ENCODE data around the gene A4GALT. TPM values are rescaled to one million over a fixed set of nuclear protein-coding genes. Genes with fewer than 3 reads are reported as not detected.
"Not testable (repeated sequence)": the region's sequence is repeated elsewhere in the genome, so short reads cannot be mapped to it uniquely, and the experiment has no call there.

A4GALT gene
- total and polyA plus RNA-seq, 2 of the 13 experiments (the other 11 are each of a cell fraction or from before 2014, with no cell fraction given), result 0.09 to 1.1 TPM

DNA sequence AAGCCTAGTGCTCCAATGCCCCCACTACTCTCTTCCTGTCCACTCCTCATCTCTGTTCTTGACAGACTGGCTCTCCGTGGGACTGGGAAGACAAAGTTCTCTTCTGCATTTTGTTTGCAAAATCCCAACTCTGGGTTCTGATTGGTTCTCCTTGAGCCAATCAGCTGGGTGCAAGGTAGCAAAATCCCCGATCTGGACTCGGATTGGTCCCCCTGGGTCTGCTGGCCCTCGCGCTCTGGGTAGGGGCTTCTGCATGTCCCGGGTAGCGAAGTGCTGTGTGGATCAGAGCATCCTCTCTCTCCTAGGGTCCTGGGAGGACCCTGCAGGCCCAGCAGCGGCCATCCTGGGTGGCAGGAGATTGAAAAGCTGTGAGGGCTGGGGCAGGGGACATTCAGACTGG is 22.3 kb upstream of the A4GALT start:
- H3K27ac ChIP-seq (ENCODE audit: extremely low read length, insufficient read depth, low read length), result no peak overlapping the region

DNA sequence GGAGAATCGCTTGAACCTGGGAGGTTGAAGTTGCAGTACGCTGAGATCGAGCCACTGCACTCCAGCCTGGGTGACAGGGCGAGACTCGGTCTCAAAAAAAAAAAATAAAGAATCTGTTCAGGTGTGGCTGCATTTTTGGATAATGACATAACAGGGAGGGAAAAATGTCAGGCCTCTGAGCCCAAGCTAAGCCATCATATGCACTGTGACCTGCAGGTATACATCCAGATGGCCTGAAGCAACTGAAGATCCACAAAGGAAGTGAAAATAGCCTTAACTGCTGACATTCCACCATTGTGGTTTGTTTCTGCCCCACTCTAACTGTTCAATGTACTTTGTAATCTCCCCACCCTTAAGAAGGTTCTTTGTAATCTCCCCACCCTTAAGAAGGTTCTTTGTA is 19.6 kb upstream of the A4GALT start:
- H3K27ac ChIP-seq (ENCODE audit: extremely low read length, insufficient read depth, low read length); POLR2A ChIA-PET; FAIRE-seq; H4K20me1 ChIP-seq (ENCODE audit: insufficient read depth, low read length); DNase-seq (ENCODE audit: low spot score); H3K4me3 ChIP-seq (replicated peaks in 1 of 3; ENCODE audit: insufficient read depth in 1 of 3, low read depth in 2 of 3, low read length in 3 of 3); intact Hi-C loops (cut with micrococcal nuclease; ENCODE audit: unreplicated experiment); H3K4me2 ChIP-seq (ENCODE audit: low read depth, low read length); ATAC-seq; in situ Hi-C loops (cut with HindIII; ENCODE audit: extremely low pct_ligation_motif_present, low pct_unique_long_range_greater_than_20kb); BruUV-seq (replicated peaks); H3K36me3 ChIP-seq (replicated peaks in 1 of 2; ENCODE audit: control insufficient read depth in 1 of 2, insufficient read depth in 2 of 2, low read length in 2 of 2); H3K9me3 ChIP-seq (ENCODE audit: low read length); H3K79me2 ChIP-seq (ENCODE audit: insufficient read depth, low read length); H3K9ac ChIP-seq (ENCODE audit: insufficient read depth, low read depth, low read length); CTCF ChIA-PET (ENCODE audit: low intra/inter-chr PET ratio, low total read pairs); H2AFZ ChIP-seq (ENCODE audit: low read length): not testable (repeated sequence)
- Histone ChIP-seq H3K4me1 (ENCODE audit: insufficient read depth, low read length) (peaks cover 18% of the 10 kb centered on the region), H3K27me3 (ENCODE audit: control insufficient read depth in 1 of 2, insufficient read depth in 2 of 2, low read length in 2 of 2) (peaks cover 0 to 11% of the 10 kb centered on the region in 2 experiments; a peak in 4 of 5 replicates)
- WGBS (ENCODE audit: low lambda C conversion rate), result 56% methylated on average over 5 of the region's 5 CpGs

More for the DNA sequence above, 22.3 kb upstream of the A4GALT start:
- peak overlapping the region in 1 of 3 experiments; percentile 37; a peak in 1 of 6 replicates for H3K4me3 ChIP-seq (replicated peaks in 1 of 3; ENCODE audit: insufficient read depth in 1 of 3, low read depth in 2 of 3, low read length in 3 of 3)
- ChIA-PET POLR2A (no interaction called here), CTCF (ENCODE audit: low intra/inter-chr PET ratio, low total read pairs) (no interaction called here)
- no peaks in the 10 kb centered on the region for H3K79me2 ChIP-seq (ENCODE audit: insufficient read depth, low read length)
- H3K4me2 ChIP-seq (ENCODE audit: low read depth, low read length), result peak overlapping the region; percentile 61
- 26% methylated on average over 4 of the region's 8 CpGs for WGBS (ENCODE audit: low lambda C conversion rate)
- ATAC-seq (peak; percentile 68), FAIRE-seq (no peak), DNase-seq (ENCODE audit: low spot score) (no peak)
- intact Hi-C loops (cut with micrococcal nuclease; ENCODE audit: unreplicated experiment) (no loop called here), in situ Hi-C loops (cut with HindIII; ENCODE audit: extremely low pct_ligation_motif_present, low pct_unique_long_range_greater_than_20kb) (no loop called here)
- peaks cover 38% of the 10 kb centered on the region for H3K4me1 ChIP-seq (ENCODE audit: insufficient read depth, low read length)
- BruUV-seq (replicated peaks), result no TSS peak
- no peak overlapping the region for H2AFZ ChIP-seq (ENCODE audit: low read length)
- no peaks in the 10 kb centered on the region for H3K27me3 ChIP-seq (ENCODE audit: control insufficient read depth in 1 of 2, insufficient read depth in 2 of 2, low read length in 2 of 2)
- H4K20me1 ChIP-seq (ENCODE audit: insufficient read depth, low read length), result no peaks in the 10 kb centered on the region
- TF ChIP-seq ZNF484 (CRISPR knock-in tag; IDR thresholded peaks at IDR 0.05; ENCODE audit: borderline replicate concordance, low read depth), result no peak
- 0 out of 2 replicates have a peak, but pooled peaks have one; percentile 36 for TF ChIP-seq NFKB2 (CRISPR knock-in tag; IDR thresholded peaks at IDR 0.05; ENCODE audit: borderline replicate concordance)
- peak; percentile 65 for TF ChIP-seq NFYC (CRISPR knock-in tag; IDR thresholded peaks at IDR 0.05)
- 0 out of 2 replicates have a peak, but pooled peaks have one; percentile 24 for TF ChIP-seq RFXAP (CRISPR knock-in tag; IDR thresholded peaks at IDR 0.05; ENCODE audit: borderline replicate concordance)
- TF ChIP-seq NFYB (CRISPR knock-in tag; IDR thresholded peaks at IDR 0.05), result peak; percentile 68
- no peak for TF ChIP-seq POLR2G (IDR thresholded peaks at IDR 0.05; ENCODE audit: low read depth, low read length)
- H3K36me3 ChIP-seq (replicated peaks in 1 of 2; ENCODE audit: control insufficient read depth in 1 of 2, insufficient read depth in 2 of 2, low read length in 2 of 2), result no peaks in the 10 kb centered on the region
- H3K9ac ChIP-seq (ENCODE audit: insufficient read depth, low read depth, low read length), result no peak overlapping the region
- H3K9me3 ChIP-seq (ENCODE audit: low read length), result no peaks in the 10 kb centered on the region

Measured in HepG2 (cell line).